HFF-Myc (cell line): ENCODE results near the gene SAMD1.

Experiments used
- DNase-seq: peaks from one replicate; pipeline ENCODE4 v3.0.0-alpha.2; 2011; ENCODE audit warnings: low read depth; ENCODE audit errors: extremely low read depth
- H3K4me3 ChIP-seq: replicated peaks from 2 replicates; pipeline ENCODE4 v1.5.1; 2011; ENCODE audit warnings: low read depth, mild to moderate bottlenecking, control low read depth, low read length
- CTCF ChIP-seq: IDR thresholded peaks from 2 replicates; pipeline ENCODE4 v1.5.1; 2012; ENCODE audit warnings: mild to moderate bottlenecking, low read depth, low read length, control low read depth; ENCODE audit errors: missing control alignments

SAMD1 gene

GRCh38 chr19:14082675-14082960, 7.9 kb downstream of the SAMD1 start:
- DNase-seq = no peak
- no peak overlapping the region for H3K4me3 ChIP-seq
- no peak for TF ChIP-seq CTCF

- peak overlapping the region; percentile 80 for H3K4me3 ChIP-seq
- DNase-seq = no peak
- no peak for TF ChIP-seq CTCF
Observed at GRCh38 chr19:14081797-14082674, 8.5 kb downstream of the SAMD1 start.

- no peak for TF ChIP-seq CTCF
- H3K4me3 ChIP-seq = peak overlapping the region; percentile 80
- peak; percentile 99 for DNase-seq
Observed at GRCh38 chr19:14080887-14081796, 9.4 kb downstream of the SAMD1 start.

- no peak overlapping the region for H3K4me3 ChIP-seq
- no peak for DNase-seq
- TF ChIP-seq CTCF = no peak
Observed at GRCh38 chr19:14078411-14078810, 12.1 kb downstream of the SAMD1 start.

- no peak for TF ChIP-seq CTCF
- no peak for DNase-seq
- H3K4me3 ChIP-seq = peak overlapping the region; percentile 52
Observed at GRCh38 chr19:14073925-14074838, 16.4 kb downstream of the SAMD1 start.

GRCh38 chr19:14073261-14073924, 17.2 kb downstream of the SAMD1 start:
- TF ChIP-seq CTCF = peak; percentile 1
- H3K4me3 ChIP-seq = peak overlapping the region; percentile 52
- DNase-seq = no peak
